Measurements from ENCODE around the gene ATP9B.

DNA sequence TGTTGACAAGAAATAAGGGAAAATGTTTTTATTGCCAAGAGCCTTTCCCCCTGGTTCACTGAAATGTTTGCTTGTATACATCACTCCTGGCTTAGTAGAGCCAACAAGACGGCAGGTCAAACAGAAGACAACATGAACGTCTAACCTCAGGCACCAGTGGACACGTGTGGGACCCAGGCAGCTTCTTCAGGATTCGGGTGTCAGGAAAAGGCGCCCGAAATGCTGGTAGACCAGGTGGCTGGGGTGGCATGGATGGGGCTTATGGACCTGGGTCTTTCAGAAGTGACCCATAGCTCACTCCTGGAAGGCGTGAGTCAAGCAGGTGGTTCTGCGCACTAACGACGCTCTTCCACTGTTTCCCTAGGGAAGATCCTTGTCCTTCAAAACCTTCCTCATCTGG lies 303.3 kb downstream of the ATP9B start:
- TF ChIP-seq, protein P1, sequence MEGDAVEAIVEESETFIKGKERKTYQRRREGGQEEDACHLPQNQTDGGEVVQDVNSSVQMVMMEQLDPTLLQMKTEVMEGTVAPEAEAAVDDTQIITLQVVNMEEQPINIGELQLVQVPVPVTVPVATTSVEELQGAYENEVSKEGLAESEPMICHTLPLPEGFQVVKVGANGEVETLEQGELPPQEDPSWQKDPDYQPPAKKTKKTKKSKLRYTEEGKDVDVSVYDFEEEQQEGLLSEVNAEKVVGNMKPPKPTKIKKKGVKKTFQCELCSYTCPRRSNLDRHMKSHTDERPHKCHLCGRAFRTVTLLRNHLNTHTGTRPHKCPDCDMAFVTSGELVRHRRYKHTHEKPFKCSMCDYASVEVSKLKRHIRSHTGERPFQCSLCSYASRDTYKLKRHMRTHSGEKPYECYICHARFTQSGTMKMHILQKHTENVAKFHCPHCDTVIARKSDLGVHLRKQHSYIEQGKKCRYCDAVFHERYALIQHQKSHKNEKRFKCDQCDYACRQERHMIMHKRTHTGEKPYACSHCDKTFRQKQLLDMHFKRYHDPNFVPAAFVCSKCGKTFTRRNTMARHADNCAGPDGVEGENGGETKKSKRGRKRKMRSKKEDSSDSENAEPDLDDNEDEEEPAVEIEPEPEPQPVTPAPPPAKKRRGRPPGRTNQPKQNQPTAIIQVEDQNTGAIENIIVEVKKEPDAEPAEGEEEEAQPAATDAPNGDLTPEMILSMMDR (IDR thresholded peaks at IDR 0.05) = no peak
- TF ChIP-seq ZFX (IDR thresholded peaks at IDR 0.05; ENCODE audit: borderline replicate concordance) = no peak
